Endothelial cell of umbilical vein (primary cell): Measurements from ENCODE around the gene HDLBP. TPM values are rescaled to one million over a fixed set of nuclear protein-coding genes. Genes with fewer than 3 reads are reported as not detected.

Experiments
- BruUV-seq: library from RNA; stranded (reverse); fragments of 400-500 nt; replicated peaks from 2 replicates; lab custom pipeline; 2021; lab: Mats Ljungman, UMichigan
- CTCF ChIA-PET: fragments of 300-600, 350-600 bp; sonication (Branson Sonifier 250); formaldehyde crosslinking; loops from one replicate; lab custom pipeline; 2021; ENCODE audit warnings: antibody characterized with exemption, inconsistent platforms; lab: Charles Lee
- POLR2A ChIA-PET: fragments of 300-600, 350-600 bp; sonication (Branson Sonifier 250); formaldehyde crosslinking; loops from one replicate; lab custom pipeline; 2021; ENCODE audit warnings: antibody characterized with exemption, inconsistent platforms; lab: Charles Lee
- DNase-seq: peaks from one replicate; pipeline ENCODE4 v3.0.0-alpha.2; 2011; ENCODE audit warnings: low read depth, low spot score
- FAIRE-seq: peaks from 2 replicates; lab custom pipeline; 2011; peaks lifted over from hg19 to GRCh38; lab: Jason Lieb, UNC
- H2AFZ ChIP-seq: 2 replicates; pipeline ENCODE4 v1.6.0; 2012; ENCODE audit warnings: low read depth, low read length, control low read depth, inconsistent platforms
- H3K27ac ChIP-seq: 2 replicates; pipeline ENCODE4 v1.5.1; 2011; ENCODE audit warnings: low read depth, mild to moderate bottlenecking, control low read depth, low read length, moderate library complexity; ENCODE audit not compliant: insufficient read depth
- H3K27me3 ChIP-seq, 2 experiments: 2 replicates each; pipeline versions ENCODE4 v1.6.0 to v1.6.1; 2011; ENCODE audit warnings: low read length in 2 of 2, mixed read lengths in 1 of 2; ENCODE audit not compliant: control insufficient read depth in 2 of 2, insufficient read depth in 2 of 2
- H3K36me3 ChIP-seq, 2 experiments: 2 replicates in 1 of 2; 3 replicates in 1 of 2; pipeline ENCODE4 v1.5.1; 2011; ENCODE audit warnings: low read length in 2 of 2, mild to moderate bottlenecking in 1 of 2, moderate library complexity in 1 of 2; ENCODE audit not compliant: control insufficient read depth in 2 of 2, insufficient read depth in 2 of 2; ENCODE audit errors: extremely low read depth in 1 of 2
- H3K4me1 ChIP-seq: 3 replicates; pipeline ENCODE4 v1.5.1; 2011; ENCODE audit warnings: mild to moderate bottlenecking, low read length; ENCODE audit not compliant: control insufficient read depth, insufficient read depth; ENCODE audit errors: extremely low read depth
- H3K4me2 ChIP-seq: 2 replicates; pipeline ENCODE4 v1.6.1; 2011; ENCODE audit warnings: low read length, control low read depth, mixed read lengths; ENCODE audit not compliant: insufficient read depth
- H3K4me3 ChIP-seq, 3 experiments: fragments of 200-600 bp in 1 of 3; sonication (generic), shearing (Covaris generic) in 1 of 3; replicated peaks in 1 of 3; 2 replicates each; pipeline ENCODE4 v1.5.1; 2011 to 2016; ENCODE audit warnings: control low read depth in 3 of 3, low read length in 3 of 3, mild to moderate bottlenecking in 2 of 3, inconsistent platforms in 1 of 3, low read depth in 1 of 3, moderate library complexity in 1 of 3; ENCODE audit not compliant: insufficient read depth in 1 of 3
- H3K79me2 ChIP-seq: 2 replicates; pipeline ENCODE4 v1.6.0; 2012; ENCODE audit warnings: low read length, inconsistent platforms; ENCODE audit not compliant: control insufficient read depth, insufficient read depth
- H3K9ac ChIP-seq: replicated peaks from 2 replicates; pipeline ENCODE3; 2011; ENCODE audit warnings: low read length, control low read depth; ENCODE audit not compliant: insufficient read depth; ENCODE audit errors: extremely low read depth
- H3K9me1 ChIP-seq: replicated peaks from 3 replicates; pipeline ENCODE4 v1.6.0; 2011; ENCODE audit warnings: mild to moderate bottlenecking, low read length; ENCODE audit not compliant: control insufficient read depth, insufficient read depth; ENCODE audit errors: extremely low read depth
- H3K9me3 ChIP-seq: replicated peaks from 2 replicates; pipeline ENCODE4 v1.5.1; 2012; ENCODE audit warnings: low read length, inconsistent platforms; ENCODE audit not compliant: control insufficient read depth, insufficient read depth
- H4K20me1 ChIP-seq: replicated peaks from 2 replicates; pipeline ENCODE3; 2011; ENCODE audit warnings: mild to moderate bottlenecking, low read length; ENCODE audit not compliant: control insufficient read depth, insufficient read depth; ENCODE audit errors: extremely low read depth
- EZH2 ChIP-seq: IDR thresholded peaks from 2 replicates; pipeline ENCODE4 v1.6.1; 2012; ENCODE audit warnings: borderline replicate concordance, low read depth, mild to moderate bottlenecking, moderate library complexity, low read length, inconsistent platforms; ENCODE audit not compliant: severe bottlenecking
- FOS ChIP-seq: IDR thresholded peaks from 2 replicates; pipeline ENCODE4 v1.6.1; 2011; ENCODE audit warnings: mild to moderate bottlenecking, low read length, moderate library complexity, borderline replicate concordance; ENCODE audit not compliant: insufficient read depth
- GATA2 ChIP-seq: IDR thresholded peaks from 2 replicates; pipeline ENCODE4 v1.7.0; 2011; ENCODE audit warnings: low read depth, mild to moderate bottlenecking, moderate library complexity, mixed read lengths, low read length; ENCODE audit not compliant: insufficient read length, insufficient read depth
- JUN ChIP-seq: IDR thresholded peaks from 2 replicates; pipeline ENCODE4 v1.6.1; 2011; ENCODE audit warnings: borderline replicate concordance, low read depth; ENCODE audit not compliant: insufficient read length, insufficient read depth
- MAX ChIP-seq: IDR thresholded peaks from 2 replicates; pipeline ENCODE4 v1.6.1; 2011; ENCODE audit not compliant: insufficient read depth, insufficient read length
- dilution Hi-C: fragments of 300-500 bp; cut with MboI; formaldehyde crosslinking; loops from one replicate; pipeline ENCODE4 v1.15.0; 2019; ENCODE audit warnings: low sequenced_read_pairs; ENCODE audit not compliant: extremely low pct_ligation_motif_present
- intact Hi-C: fragments of 100-400 bp; cut with micrococcal nuclease; formaldehyde crosslinking; loops from one replicate; pipeline ENCODE4 v1.10.0; 2022
- polyA plus RNA-seq, 4 experiments: library from polyadenylated mRNA; depleted of rRNA in 3 of 4; stranded (reverse) in 3 of 4; unstranded in 1 of 4; fragments of >200 nt; gene quantifications; 2 replicates each; pipeline versions ENCODE4 v1.2.1 to v1.2.3, GENCODE V29; 2011 to 2012; ENCODE audit warnings: missing spikeins in 1 of 4
- total RNA-seq: library from RNA; stranded (reverse); gene quantifications from 2 replicates; pipeline ENCODE4 v1.2.3, GENCODE V29; 2021
- TF ChIP-seq, protein P1 (sequence below), 2 donors: IDR thresholded peaks; 1 replicate in 1 of 2; 2 replicates in 1 of 2; pipeline ENCODE4 v1.5.1; 2011; ENCODE audit warnings: low read length in 2 of 2, mild to moderate bottlenecking in 2 of 2, moderate library complexity in 2 of 2, control low read depth in 1 of 2, inconsistent platforms in 1 of 2, low read depth in 1 of 2; ENCODE audit not compliant: insufficient read depth in 1 of 2; ENCODE audit errors: extremely low read depth in 1 of 2

Gene HDLBP
- total and polyA plus RNA-seq, 2 donors (not counting 3 experiments of a cell fraction or from before 2014, with no cell fraction given) = 379 to 569 TPM

DNA sequence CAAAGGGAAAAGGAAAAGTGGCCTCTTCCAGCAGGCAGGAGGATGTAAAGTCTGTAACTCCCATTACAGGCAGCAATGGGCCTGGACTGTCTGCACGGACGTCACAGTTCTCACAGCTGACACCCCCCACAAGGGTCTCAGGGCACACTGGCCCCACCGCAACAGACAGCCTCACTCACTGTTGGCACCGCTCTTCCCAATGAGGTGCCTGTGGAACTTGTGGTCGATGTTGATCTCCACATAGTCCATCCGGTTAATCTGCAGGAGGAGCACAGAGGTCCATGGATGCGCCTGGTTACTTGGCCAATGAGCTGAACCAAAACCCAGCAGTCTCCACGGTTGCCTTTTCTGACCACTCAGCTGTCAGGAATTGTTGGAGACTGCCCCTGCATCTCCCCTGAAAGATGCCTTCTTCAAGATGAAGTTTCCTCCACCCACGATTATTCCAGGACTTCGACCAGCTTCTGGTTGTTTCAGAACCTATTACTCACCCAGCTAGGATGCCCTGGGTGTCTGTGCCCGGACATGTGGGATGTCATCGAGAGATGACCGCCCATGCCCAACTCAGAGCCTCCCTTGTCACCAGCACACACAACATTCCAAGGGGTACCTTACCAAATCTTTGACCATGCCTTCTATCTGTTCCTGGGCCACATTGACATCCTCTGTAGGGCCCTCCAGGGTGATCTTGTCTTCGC is 62.5 kb downstream of the HDLBP start:
- H3K4me2 ChIP-seq = no peak overlapping the region
- TF ChIP-seq JUN (no peak), EZH2 (no peak), FOS (no peak), GATA2 (no peak), MAX (no peak)
- TF ChIP-seq, protein P1, sequence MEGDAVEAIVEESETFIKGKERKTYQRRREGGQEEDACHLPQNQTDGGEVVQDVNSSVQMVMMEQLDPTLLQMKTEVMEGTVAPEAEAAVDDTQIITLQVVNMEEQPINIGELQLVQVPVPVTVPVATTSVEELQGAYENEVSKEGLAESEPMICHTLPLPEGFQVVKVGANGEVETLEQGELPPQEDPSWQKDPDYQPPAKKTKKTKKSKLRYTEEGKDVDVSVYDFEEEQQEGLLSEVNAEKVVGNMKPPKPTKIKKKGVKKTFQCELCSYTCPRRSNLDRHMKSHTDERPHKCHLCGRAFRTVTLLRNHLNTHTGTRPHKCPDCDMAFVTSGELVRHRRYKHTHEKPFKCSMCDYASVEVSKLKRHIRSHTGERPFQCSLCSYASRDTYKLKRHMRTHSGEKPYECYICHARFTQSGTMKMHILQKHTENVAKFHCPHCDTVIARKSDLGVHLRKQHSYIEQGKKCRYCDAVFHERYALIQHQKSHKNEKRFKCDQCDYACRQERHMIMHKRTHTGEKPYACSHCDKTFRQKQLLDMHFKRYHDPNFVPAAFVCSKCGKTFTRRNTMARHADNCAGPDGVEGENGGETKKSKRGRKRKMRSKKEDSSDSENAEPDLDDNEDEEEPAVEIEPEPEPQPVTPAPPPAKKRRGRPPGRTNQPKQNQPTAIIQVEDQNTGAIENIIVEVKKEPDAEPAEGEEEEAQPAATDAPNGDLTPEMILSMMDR (IDR thresholded peaks at IDR 0.05; ENCODE audit: extremely low read depth in 1 of 2, insufficient read depth in 1 of 2, low read depth in 1 of 2, low read length in 2 of 2) = no peak
- no TSS peak for BruUV-seq
- no peaks in the 10 kb centered on the region for H4K20me1 ChIP-seq
- no peak for FAIRE-seq
- dilution Hi-C loops (no loop called here), intact Hi-C loops (no loop called here)
- no peak overlapping the region for H3K9ac ChIP-seq
- POLR2A ChIA-PET = interaction anchor here (0.6 kb wide), 1 partner anchor 161 kb away, joined by 3 read pairs; no protein-coding TSS in a partner anchor
- no peak overlapping the region for H2AFZ ChIP-seq
- H3K27ac ChIP-seq = no peak overlapping the region
- H3K9me3 ChIP-seq = no peaks in the 10 kb centered on the region
- CTCF ChIA-PET = no interaction called here
- no peaks in the 10 kb centered on the region for H3K27me3 ChIP-seq
- peaks cover 44 to 76% of the 10 kb centered on the region in 2 experiments for H3K36me3 ChIP-seq
- no peak for DNase-seq
- H3K9me1 ChIP-seq = no peaks in the 10 kb centered on the region
- H3K79me2 ChIP-seq = peaks cover 7% of the 10 kb centered on the region
- no peak overlapping the region for H3K4me3 ChIP-seq
- no peaks in the 10 kb centered on the region for H3K4me1 ChIP-seq
